H4 (cell line): Measurements from ENCODE around the gene SLC25A13. TPM values are rescaled to one million over a fixed set of nuclear protein-coding genes. Genes with fewer than 3 reads are reported as not detected.
"Not testable (repeated sequence)": the region's sequence is repeated elsewhere in the genome, so short reads cannot be mapped to it uniquely, and the experiment has no call there.

Experiments
- DNase-seq: peaks from one replicate; pipeline ENCODE4 v3.0.0-alpha.2; 2015; ENCODE audit warnings: low spot score
- total RNA-seq: library from RNA; depleted of rRNA; stranded (reverse); fragments of >200 nt; shearing (Covaris generic); gene quantifications from 2 replicates; pipeline ENCODE4 v1.2.3, GENCODE V29; 2014; rRNA removed

The SLC25A13 gene
- 56.2 and 61.1 TPM in 2 replicates for total RNA-seq

- peak; percentile 86 for DNase-seq
Observed at GRCh38 chr7:96321658-96322372, at the start of gene SLC25A13. Gene SLC25A13, minus strand, starts transcription at chr7:96322098. Its CDS starts 142 bp downstream, at chr7:96321956.

GRCh38 chr7:96365916-96366315 lies 44.0 kb upstream of the SLC25A13 start:
- DNase-seq, result not testable (repeated sequence)

GRCh38 chr7:96361116-96361857 lies 39.4 kb upstream of the SLC25A13 start:
- peak; percentile 58 for DNase-seq

- no peak for DNase-seq
Observed at GRCh38 chr7:96359876-96360275, 38.0 kb upstream of the SLC25A13 start.

- not testable (repeated sequence) for DNase-seq
Observed at GRCh38 chr7:96358236-96358971, 36.5 kb upstream of the SLC25A13 start.

- no peak for DNase-seq
Observed at GRCh38 chr7:96355990-96356506, 34.1 kb upstream of the SLC25A13 start.

GRCh38 chr7:96354881-96355280 lies 33.0 kb upstream of the SLC25A13 start:
- no peak for DNase-seq

- DNase-seq, result no peak
Observed at GRCh38 chr7:96349572-96349971, 27.7 kb upstream of the SLC25A13 start.

GRCh38 chr7:96347471-96347870 lies 25.6 kb upstream of the SLC25A13 start:
- DNase-seq, result no peak

- DNase-seq, result no peak
Observed at GRCh38 chr7:96346293-96346953, 24.5 kb upstream of the SLC25A13 start.

- no peak for DNase-seq
Observed at GRCh38 chr7:96344236-96344635, 22.3 kb upstream of the SLC25A13 start.

GRCh38 chr7:96342049-96342448 lies 20.2 kb upstream of the SLC25A13 start:
- DNase-seq, result no peak

- DNase-seq, result no peak
Observed at GRCh38 chr7:96337519-96337918, 15.6 kb upstream of the SLC25A13 start.

- DNase-seq, result no peak
Observed at GRCh38 chr7:96332325-96332724, 10.4 kb upstream of the SLC25A13 start.

- DNase-seq, result no peak
Observed at GRCh38 chr7:96331775-96332174, 9.9 kb upstream of the SLC25A13 start.

- no peak for DNase-seq
Observed at GRCh38 chr7:96331233-96331632, 9.3 kb upstream of the SLC25A13 start.

GRCh38 chr7:96330193-96330592 lies 8.3 kb upstream of the SLC25A13 start:
- no peak for DNase-seq

GRCh38 chr7:96329241-96329640 lies 7.3 kb upstream of the SLC25A13 start:
- no peak for DNase-seq

GRCh38 chr7:96328016-96328415 lies 6.1 kb upstream of the SLC25A13 start:
- DNase-seq, result no peak

- peak; percentile 45 for DNase-seq
Observed at GRCh38 chr7:96327429-96327828, 5.5 kb upstream of the SLC25A13 start.

GRCh38 chr7:96326752-96327151 lies 4.9 kb upstream of the SLC25A13 start:
- DNase-seq, result not testable (repeated sequence)
